GM18519 (cell line): ENCODE measurements around the gene CLRN3.

Source experiments
- ATAC-seq: cut with Tn5 transposase; IDR thresholded peaks from one replicate; pipeline ENCODE4 v1.9.1; 2021; ENCODE audit warnings: mild to moderate bottlenecking, moderate library complexity; ENCODE audit not compliant: unreplicated experiment, low FRiP score

The CLRN3 gene

DNA sequence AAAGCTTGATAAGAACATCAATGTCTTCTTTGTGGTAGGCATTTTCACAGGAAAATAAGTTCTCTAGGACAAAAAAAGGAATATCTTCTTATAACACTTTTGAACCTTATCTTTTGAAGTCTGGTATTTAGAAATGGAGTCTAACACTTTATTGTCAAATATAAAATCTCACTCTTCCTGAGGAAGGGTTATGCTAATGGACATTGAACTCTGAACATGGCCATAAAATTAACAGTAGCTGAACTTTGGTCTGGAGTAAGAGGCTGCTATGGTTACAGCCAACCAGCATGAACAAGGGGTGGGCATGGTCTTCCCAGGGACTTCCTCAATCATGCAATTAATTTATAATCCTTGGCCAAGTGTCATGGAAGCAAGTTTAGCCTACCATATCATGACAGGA is at the start of gene CLRN3:
Gene CLRN3, minus strand, starts transcription at position 199 of the 400 bp plus-strand sequence. Its CDS starts 157 bp downstream, at position 42.
- ATAC-seq: no peak

DNA sequence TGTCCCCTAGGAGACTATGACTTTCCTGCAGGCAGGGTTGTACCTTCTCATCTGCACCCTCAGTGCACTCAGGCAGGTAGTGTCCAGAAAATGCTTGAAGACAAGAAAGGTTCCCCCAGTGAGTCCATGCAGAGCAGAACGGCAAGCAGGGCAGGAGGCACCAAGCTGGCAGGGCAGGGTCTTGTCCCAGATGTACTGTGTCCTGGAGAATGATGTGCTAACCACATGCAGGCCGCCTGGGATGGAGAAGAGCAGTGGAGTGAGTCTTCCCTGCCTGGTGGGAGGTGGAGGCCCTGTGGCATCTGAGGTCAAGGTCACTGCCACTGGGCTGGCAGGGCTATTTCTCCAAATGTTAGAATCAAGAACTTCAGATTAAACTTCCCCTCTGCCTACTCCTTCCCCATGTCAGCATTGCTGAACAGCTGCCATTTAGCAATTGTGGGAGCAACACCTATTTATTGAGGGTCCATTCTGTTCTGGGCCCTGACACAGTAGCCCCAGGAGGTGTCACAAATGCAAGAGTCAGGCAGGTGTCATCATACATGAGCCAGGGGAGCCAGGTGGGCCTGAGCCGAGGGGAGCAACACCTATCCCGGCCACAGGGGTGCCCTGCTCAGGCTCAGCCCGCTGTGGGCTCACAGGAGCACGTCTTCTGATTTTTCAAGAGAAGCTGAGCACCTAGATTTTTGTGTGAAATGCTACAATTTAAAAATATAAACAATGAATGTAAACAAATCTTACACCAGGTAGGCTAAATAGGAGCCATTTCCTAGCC is 48.3 kb upstream of the CLRN3 start:
- no peak for ATAC-seq

DNA sequence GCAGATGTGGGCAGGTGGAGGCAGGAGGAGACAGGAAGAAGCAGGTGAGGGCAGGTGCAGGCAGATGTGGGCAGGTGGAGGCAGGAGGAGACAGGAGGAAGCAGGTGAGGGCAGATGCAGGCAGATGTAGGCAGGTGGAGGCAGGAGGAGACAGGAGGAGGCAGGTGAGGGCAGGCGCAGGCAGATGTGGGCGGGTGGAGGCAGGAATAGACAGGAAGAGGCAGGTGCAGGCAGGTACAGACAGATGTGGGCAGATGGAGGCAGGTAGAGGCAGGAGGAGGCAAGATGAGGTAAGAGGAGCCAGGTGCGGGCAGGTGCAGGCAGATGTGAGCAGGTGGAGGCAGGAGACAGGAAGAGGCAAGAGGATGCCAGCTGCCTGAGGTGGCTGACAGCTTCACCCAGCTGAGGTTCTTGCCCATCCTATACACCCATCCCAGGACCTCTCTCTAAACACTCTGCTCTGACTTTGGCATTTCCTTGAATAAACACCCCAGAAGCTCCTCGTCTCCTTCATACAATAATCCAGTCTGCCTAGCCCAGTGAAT is 47.1 kb upstream of the CLRN3 start:
- no peak for ATAC-seq

- no peak for ATAC-seq
These were observed 45.2 kb upstream of the CLRN3 start for GRCh38 chr10:127937915-127938463.

DNA sequence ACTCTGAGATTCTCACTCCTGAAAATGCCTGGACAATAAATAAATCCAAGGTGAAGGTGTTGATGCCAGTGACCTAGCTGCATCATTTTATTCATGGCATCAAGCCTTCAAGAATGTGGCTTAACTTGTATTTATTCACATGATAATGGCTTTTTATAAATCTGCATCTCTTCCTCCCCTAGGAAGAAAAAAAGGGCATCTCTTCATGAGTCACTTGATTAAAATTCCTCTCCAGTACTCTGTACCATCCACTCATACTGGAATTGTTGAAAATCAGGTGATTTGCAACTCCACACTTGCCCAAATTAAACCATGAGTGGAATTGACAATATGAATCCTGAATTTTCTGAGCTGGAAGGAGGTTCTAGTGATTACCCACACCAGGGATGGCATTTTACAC is 44.3 kb upstream of the CLRN3 start:
- no peak for ATAC-seq

GRCh38 chr10:127935071-127935561 is 42.4 kb upstream of the CLRN3 start:
- no peak for ATAC-seq

GRCh38 chr10:127934383-127934782 is 41.6 kb upstream of the CLRN3 start:
- ATAC-seq: no peak

- ATAC-seq: no peak
These were observed 40.5 kb upstream of the CLRN3 start for GRCh38 chr10:127933271-127933670.

- ATAC-seq: no peak
These were observed 40.0 kb upstream of the CLRN3 start for GRCh38 chr10:127932521-127933270.

DNA sequence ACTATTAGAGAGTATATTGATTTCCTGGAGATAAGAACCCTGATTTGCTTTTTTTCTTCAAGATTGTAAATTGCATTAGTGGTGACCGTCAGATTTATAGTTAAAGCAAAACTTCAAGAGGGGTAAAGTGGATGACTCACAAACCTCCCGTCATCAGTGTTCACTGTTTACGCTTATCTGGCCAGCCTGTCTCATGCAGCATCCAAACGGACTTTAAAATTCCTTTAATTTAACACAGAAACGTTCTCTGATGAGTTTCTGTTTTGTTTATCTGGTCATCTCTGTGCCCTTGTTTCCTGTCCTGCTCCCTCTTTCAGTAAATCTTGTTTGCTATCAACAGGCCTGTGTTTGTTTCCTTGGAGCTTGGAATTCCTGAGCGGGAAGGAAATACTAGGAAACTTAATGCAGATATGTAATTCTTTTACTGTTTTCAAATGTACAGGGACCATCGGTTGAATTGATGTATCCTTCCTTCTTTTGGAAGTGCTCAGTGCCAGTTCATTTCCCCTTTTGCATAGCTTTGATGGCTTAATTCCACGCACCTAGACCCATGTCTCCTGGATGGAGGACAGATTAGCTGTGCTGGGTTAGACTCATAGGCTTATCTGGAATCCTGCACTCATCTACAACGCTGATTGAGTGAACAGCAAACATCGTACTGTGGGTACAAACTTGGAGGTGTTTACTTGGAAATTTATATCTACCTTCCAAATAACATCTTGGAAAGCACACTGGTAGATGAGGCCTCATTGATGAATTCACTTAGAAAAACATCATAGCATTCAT is 35.5 kb upstream of the CLRN3 start:
- ATAC-seq: no peak

GRCh38 chr10:127926455-127926854 is 33.7 kb upstream of the CLRN3 start:
- ATAC-seq: no peak

GRCh38 chr10:127925471-127926207 is 32.9 kb upstream of the CLRN3 start:
- ATAC-seq: no peak

GRCh38 chr10:127923646-127924045 is 30.9 kb upstream of the CLRN3 start:
- ATAC-seq: no peak

- ATAC-seq: no peak
These were observed 30.1 kb upstream of the CLRN3 start for GRCh38 chr10:127922675-127923366.

DNA sequence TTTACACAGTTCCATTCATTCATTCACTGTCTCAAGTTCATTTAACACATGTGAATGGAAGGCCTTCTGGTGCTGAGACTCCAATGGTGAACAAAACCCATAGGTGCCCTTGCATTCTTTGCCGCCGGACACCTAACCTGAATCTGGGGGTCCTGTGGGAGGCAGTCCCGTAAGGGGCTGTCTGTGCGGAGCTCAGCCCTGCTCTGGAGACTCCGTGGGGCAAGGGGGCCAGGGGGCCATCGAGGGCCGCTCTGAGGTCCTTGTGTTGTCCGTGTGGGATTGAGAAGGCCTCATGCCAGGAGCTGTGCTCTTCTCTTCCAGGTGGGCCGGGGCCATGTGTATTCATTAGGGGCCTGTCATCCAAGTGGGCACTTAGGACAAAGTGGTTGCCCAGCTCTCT is 29.5 kb upstream of the CLRN3 start:
- no peak for ATAC-seq

GRCh38 chr10:127921753-127922145 is 29.0 kb upstream of the CLRN3 start:
- ATAC-seq: no peak

DNA sequence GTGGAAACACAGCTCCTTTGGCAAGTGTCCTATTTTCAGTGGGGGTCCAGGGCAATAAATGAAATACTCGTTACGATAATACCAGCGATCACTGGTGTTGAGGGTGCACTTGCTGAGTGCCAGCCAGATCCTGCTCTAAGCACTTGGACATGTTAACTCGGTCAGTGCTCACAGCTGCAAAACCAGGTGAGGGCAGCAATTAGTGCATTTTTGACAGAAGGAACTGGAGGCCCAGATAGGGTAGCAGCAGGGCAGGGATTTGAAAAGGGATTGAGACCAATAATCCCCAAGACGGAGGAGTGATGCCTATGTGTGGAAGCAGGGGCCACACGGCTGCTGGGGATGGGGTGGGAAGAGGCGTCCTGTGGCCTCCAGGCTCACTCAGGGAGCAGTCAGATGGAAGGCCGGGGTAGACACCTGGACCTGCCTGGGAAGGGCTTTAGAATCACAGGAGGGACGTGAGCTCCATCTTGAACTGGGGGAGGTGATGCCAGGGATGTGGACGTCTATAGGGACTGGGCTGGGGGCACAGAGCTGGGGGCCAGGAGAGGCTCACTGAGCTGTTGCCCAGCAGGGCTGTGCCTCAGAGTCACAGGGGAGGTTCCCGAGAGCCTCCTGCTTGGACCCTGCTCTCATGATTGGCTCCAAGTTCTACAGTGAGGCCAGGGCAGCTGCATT is 28.5 kb upstream of the CLRN3 start:
- ATAC-seq: no peak

- no peak for ATAC-seq
These were observed 27.7 kb upstream of the CLRN3 start for GRCh38 chr10:127920306-127921074.
